Measurements from ENCODE around the gene DDHD1.

Gene DDHD1

GRCh38 chr14:53010193-53011040 is 142.7 kb downstream of the DDHD1 start:
- Histone ChIP-seq H3K4me1 (ENCODE audit: low read length) (no peaks in the 10 kb centered on the region), H3K4me2 (ENCODE audit: low read length) (no peak overlapping the region), H3K9me3 (ENCODE audit: insufficient read depth, low read length) (no peaks in the 10 kb centered on the region), H2AFZ (ENCODE audit: low read depth, low read length) (no peak overlapping the region), H3K36me3 (replicated peaks; ENCODE audit: low read depth, low read length) (no peaks in the 10 kb centered on the region), H3K27ac (ENCODE audit: low read length) (no peak overlapping the region), H3K4me3 (ENCODE audit: low read length) (no peak overlapping the region), H3K9ac (ENCODE audit: low read length) (no peak overlapping the region), H4K20me1 (ENCODE audit: insufficient read depth, low read length) (no peaks in the 10 kb centered on the region), H3K79me2 (ENCODE audit: low read length) (no peaks in the 10 kb centered on the region), H3K27me3 (ENCODE audit: low read depth, low read length) (no peaks in the 10 kb centered on the region)
- no peak for TF ChIP-seq EZH2phosphoT487 (IDR thresholded peaks at IDR 0.05; ENCODE audit: low read depth)
- TF ChIP-seq, protein P1, sequence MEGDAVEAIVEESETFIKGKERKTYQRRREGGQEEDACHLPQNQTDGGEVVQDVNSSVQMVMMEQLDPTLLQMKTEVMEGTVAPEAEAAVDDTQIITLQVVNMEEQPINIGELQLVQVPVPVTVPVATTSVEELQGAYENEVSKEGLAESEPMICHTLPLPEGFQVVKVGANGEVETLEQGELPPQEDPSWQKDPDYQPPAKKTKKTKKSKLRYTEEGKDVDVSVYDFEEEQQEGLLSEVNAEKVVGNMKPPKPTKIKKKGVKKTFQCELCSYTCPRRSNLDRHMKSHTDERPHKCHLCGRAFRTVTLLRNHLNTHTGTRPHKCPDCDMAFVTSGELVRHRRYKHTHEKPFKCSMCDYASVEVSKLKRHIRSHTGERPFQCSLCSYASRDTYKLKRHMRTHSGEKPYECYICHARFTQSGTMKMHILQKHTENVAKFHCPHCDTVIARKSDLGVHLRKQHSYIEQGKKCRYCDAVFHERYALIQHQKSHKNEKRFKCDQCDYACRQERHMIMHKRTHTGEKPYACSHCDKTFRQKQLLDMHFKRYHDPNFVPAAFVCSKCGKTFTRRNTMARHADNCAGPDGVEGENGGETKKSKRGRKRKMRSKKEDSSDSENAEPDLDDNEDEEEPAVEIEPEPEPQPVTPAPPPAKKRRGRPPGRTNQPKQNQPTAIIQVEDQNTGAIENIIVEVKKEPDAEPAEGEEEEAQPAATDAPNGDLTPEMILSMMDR (IDR thresholded peaks at IDR 0.05; ENCODE audit: low read depth, low read length): no peak

GRCh38 chr14:53006931-53007562 is 146.1 kb downstream of the DDHD1 start:
- Histone ChIP-seq H3K4me1 (ENCODE audit: low read length) (no peaks in the 10 kb centered on the region), H2AFZ (ENCODE audit: low read depth, low read length) (no peak overlapping the region), H3K9ac (ENCODE audit: low read length) (no peak overlapping the region), H3K9me3 (ENCODE audit: insufficient read depth, low read length) (no peaks in the 10 kb centered on the region), H3K27me3 (ENCODE audit: low read depth, low read length) (no peaks in the 10 kb centered on the region), H3K79me2 (ENCODE audit: low read length) (no peaks in the 10 kb centered on the region), H3K4me3 (ENCODE audit: low read length) (no peak overlapping the region), H3K36me3 (replicated peaks; ENCODE audit: low read depth, low read length) (no peaks in the 10 kb centered on the region), H3K27ac (ENCODE audit: low read length) (no peak overlapping the region), H4K20me1 (ENCODE audit: insufficient read depth, low read length) (no peaks in the 10 kb centered on the region), H3K4me2 (ENCODE audit: low read length) (no peak overlapping the region)
- TF ChIP-seq, protein P1 (IDR thresholded peaks at IDR 0.05; ENCODE audit: low read depth, low read length): no peak
- no peak for TF ChIP-seq EZH2phosphoT487 (IDR thresholded peaks at IDR 0.05; ENCODE audit: low read depth)

DNA sequence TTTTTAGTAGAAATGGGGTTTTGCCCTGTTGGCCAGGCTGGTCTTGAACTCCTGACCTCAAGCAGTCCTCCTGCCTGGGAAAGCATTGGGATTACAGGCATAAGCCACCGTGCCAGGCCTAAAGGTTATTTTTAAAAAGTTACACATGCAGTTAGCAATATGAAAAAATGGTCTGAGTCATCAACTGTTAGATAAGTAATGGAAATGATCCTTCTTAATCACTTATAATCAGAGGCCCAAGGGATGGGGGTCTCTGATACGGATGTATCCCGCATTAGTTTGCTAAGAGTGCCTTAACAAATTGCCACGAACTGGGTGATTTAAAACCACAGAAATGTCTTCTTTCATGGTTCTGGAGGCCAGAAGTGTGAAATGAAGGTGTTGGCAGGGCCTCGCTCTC is 148.1 kb downstream of the DDHD1 start:
- Histone ChIP-seq H3K4me3 (ENCODE audit: low read length) (no peak overlapping the region), H2AFZ (ENCODE audit: low read depth, low read length) (no peak overlapping the region), H3K4me1 (ENCODE audit: low read length) (no peaks in the 10 kb centered on the region), H4K20me1 (ENCODE audit: insufficient read depth, low read length) (no peaks in the 10 kb centered on the region), H3K79me2 (ENCODE audit: low read length) (no peaks in the 10 kb centered on the region), H3K27me3 (ENCODE audit: low read depth, low read length) (no peaks in the 10 kb centered on the region), H3K4me2 (ENCODE audit: low read length) (no peak overlapping the region), H3K9me3 (ENCODE audit: insufficient read depth, low read length) (no peaks in the 10 kb centered on the region), H3K9ac (ENCODE audit: low read length) (no peak overlapping the region), H3K36me3 (replicated peaks; ENCODE audit: low read depth, low read length) (no peaks in the 10 kb centered on the region), H3K27ac (ENCODE audit: low read length) (no peak overlapping the region)
- TF ChIP-seq, protein P1 (IDR thresholded peaks at IDR 0.05; ENCODE audit: low read depth, low read length): no peak
- TF ChIP-seq EZH2phosphoT487 (IDR thresholded peaks at IDR 0.05; ENCODE audit: low read depth): no peak

GRCh38 chr14:53003776-53004175 is 149.3 kb downstream of the DDHD1 start:
- no peak overlapping the region for H3K9ac ChIP-seq (ENCODE audit: low read length)
- H3K4me1 ChIP-seq (ENCODE audit: low read length): no peaks in the 10 kb centered on the region
- H2AFZ ChIP-seq (ENCODE audit: low read depth, low read length): no peak overlapping the region
- no peaks in the 10 kb centered on the region for H3K9me3 ChIP-seq (ENCODE audit: insufficient read depth, low read length)
- H3K27me3 ChIP-seq (ENCODE audit: low read depth, low read length): no peaks in the 10 kb centered on the region
- no peak overlapping the region for H3K4me3 ChIP-seq (ENCODE audit: low read length)
- H4K20me1 ChIP-seq (ENCODE audit: insufficient read depth, low read length): no peaks in the 10 kb centered on the region
- no peak overlapping the region for H3K27ac ChIP-seq (ENCODE audit: low read length)
- no peak overlapping the region for H3K4me2 ChIP-seq (ENCODE audit: low read length)
- no peak for TF ChIP-seq EZH2phosphoT487 (IDR thresholded peaks at IDR 0.05; ENCODE audit: low read depth)
- TF ChIP-seq, protein P1 (IDR thresholded peaks at IDR 0.05; ENCODE audit: low read depth, low read length): no peak
- H3K79me2 ChIP-seq (ENCODE audit: low read length): no peaks in the 10 kb centered on the region
- H3K36me3 ChIP-seq (replicated peaks; ENCODE audit: low read depth, low read length): no peaks in the 10 kb centered on the region

All from OCI-LY3 (cell line).